ENCODE measurements around the gene GOLGA5.
"Not testable (repeated sequence)": the region's sequence is repeated elsewhere in the genome, so short reads cannot be mapped to it uniquely, and the experiment has no call there.

The GOLGA5 gene, protein sequence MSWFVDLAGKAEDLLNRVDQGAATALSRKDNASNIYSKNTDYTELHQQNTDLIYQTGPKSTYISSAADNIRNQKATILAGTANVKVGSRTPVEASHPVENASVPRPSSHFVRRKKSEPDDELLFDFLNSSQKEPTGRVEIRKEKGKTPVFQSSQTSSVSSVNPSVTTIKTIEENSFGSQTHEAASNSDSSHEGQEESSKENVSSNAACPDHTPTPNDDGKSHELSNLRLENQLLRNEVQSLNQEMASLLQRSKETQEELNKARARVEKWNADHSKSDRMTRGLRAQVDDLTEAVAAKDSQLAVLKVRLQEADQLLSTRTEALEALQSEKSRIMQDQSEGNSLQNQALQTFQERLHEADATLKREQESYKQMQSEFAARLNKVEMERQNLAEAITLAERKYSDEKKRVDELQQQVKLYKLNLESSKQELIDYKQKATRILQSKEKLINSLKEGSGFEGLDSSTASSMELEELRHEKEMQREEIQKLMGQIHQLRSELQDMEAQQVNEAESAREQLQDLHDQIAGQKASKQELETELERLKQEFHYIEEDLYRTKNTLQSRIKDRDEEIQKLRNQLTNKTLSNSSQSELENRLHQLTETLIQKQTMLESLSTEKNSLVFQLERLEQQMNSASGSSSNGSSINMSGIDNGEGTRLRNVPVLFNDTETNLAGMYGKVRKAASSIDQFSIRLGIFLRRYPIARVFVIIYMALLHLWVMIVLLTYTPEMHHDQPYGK

DNA sequence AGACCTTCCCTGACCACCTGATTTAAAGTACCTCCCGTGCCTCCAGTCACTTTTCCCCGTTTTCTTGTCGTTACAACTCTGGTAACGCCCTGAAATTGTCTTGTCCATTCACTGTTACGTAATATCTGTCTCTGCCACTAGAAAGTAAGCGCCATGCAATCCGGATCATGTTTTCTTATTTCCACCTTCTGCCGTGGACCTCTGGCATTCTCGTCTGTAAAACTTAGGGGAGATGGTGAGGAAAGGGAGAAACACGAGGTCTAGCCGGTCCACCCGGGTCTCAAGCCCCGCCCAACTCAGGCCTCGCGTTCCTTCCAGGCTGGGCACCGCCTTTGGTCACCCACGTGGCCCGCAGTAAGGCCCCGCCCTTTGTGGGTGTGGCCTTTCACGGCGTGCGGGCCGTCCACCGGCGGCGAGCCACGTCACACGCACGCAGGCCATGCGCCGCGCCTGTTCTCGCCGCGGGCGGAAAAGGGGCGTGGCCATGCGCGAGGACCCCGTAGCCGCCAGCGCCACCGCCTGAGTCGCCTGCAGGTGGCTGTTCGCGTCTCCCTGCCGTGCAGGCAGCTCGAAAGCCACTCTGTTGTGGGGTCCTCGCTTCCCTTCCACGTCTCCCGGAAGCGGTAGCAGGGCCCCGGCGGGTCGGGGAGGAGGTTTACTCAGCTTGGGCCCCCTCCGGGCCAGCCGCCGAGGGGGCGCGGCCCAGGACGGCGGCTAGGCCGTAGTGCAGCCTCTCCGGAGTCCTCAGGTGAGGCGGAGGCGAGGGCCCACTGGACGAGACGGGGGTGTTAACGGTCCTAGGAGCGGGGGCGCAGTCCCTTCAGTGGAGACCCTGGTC, at the start of gene GOLGA5:
TSS of gene GOLGA5 (plus strand) at position 597 of the 838 bp plus-strand sequence. CDS start 3,133 bp downstream, outside the sequence.
- DNase-seq (ENCODE audit: low read depth): peak; percentile 97
- in situ Hi-C loops (cut with HindIII; ENCODE audit: low sequenced_read_pairs): no loop called here
- TF ChIP-seq, protein P1, sequence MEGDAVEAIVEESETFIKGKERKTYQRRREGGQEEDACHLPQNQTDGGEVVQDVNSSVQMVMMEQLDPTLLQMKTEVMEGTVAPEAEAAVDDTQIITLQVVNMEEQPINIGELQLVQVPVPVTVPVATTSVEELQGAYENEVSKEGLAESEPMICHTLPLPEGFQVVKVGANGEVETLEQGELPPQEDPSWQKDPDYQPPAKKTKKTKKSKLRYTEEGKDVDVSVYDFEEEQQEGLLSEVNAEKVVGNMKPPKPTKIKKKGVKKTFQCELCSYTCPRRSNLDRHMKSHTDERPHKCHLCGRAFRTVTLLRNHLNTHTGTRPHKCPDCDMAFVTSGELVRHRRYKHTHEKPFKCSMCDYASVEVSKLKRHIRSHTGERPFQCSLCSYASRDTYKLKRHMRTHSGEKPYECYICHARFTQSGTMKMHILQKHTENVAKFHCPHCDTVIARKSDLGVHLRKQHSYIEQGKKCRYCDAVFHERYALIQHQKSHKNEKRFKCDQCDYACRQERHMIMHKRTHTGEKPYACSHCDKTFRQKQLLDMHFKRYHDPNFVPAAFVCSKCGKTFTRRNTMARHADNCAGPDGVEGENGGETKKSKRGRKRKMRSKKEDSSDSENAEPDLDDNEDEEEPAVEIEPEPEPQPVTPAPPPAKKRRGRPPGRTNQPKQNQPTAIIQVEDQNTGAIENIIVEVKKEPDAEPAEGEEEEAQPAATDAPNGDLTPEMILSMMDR (IDR thresholded peaks at IDR 0.05; ENCODE audit: low read depth, low read length, missing control alignments): no peak

DNA sequence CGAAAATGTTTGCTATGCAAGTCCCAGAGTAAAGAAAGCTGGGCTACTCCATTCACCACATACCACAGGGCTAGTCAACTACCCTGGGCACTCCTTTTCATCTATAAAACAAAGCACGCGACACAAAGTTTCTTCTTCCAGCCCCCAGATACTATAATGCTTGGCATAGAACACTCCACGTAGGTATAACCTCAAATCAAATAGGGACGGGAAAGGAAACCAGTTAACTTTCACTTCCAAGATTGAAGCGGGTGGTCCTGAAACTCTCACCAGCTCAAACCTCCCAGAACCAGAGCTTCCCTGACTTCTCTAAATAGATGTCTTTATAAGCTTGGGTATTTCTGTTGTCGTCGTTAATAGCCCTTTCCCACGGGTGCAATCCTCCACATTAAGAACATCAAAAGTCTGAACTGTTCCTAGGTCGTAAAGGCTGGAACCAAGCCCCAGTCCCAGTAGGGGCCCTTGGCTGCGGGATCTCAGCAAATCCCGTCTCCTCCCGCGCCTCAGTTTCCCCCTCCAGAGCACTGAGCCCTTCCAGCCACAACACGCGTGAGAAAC, 46.3 kb upstream of the GOLGA5 start:
- H3K4me3 ChIP-seq (ENCODE audit: low read depth, low read length): peak overlapping the region; percentile 77
- in situ Hi-C loops (cut with HindIII; ENCODE audit: low sequenced_read_pairs): no loop called here
- TF ChIP-seq, protein P1 (IDR thresholded peaks at IDR 0.05; ENCODE audit: low read depth, low read length, missing control alignments): no peak
- DNase-seq (ENCODE audit: low read depth): no peak

More for the DNA sequence above, at the start of gene GOLGA5:
- peak within 1 kb of the TSS; percentile 99 for H3K4me3 ChIP-seq (ENCODE audit: low read depth, low read length)

DNA sequence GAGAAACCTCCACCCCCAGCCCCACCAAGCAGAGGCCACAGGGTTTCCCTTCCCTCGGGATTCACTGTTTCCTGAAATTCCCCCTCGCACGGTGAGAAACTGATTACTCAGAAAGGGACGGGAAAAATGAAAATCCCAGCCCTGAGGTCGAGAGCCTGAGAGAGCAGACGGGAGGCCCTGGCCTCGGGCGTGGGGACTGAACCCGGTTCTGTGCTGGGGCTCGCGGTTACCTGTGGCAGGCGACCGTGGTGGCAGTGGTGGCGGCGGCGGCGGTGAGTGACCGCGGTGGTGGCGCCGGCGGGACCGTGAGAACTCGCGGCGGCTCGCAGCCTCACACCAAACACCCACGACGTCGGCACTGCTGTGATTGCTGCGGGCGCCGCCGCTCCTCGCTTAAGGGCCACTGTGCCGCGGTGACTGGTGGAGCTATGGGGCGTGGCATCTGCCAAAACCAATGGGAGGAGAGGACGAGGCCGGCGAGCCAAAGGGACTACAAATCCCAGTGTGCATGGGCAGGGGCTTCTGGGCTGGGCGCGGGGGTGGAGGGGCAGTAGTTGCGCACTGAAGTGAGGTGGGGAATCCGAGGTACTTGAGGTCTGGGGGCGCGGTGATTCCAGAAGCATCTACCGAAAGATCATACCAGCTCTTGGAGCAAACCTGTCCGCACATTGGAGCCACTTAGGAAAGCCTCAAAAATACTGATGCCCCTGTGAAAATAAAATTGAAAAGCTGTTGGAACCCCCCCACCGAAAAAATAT, 45.7 kb upstream of the GOLGA5 start, which contains the start of gene LGMN:
TSS of gene LGMN (minus strand) at position 369 of the 758 bp plus-strand sequence. CDS start 15,841 bp downstream, outside the sequence.
- in situ Hi-C loops (cut with HindIII; ENCODE audit: low sequenced_read_pairs): no loop called here

DNA sequence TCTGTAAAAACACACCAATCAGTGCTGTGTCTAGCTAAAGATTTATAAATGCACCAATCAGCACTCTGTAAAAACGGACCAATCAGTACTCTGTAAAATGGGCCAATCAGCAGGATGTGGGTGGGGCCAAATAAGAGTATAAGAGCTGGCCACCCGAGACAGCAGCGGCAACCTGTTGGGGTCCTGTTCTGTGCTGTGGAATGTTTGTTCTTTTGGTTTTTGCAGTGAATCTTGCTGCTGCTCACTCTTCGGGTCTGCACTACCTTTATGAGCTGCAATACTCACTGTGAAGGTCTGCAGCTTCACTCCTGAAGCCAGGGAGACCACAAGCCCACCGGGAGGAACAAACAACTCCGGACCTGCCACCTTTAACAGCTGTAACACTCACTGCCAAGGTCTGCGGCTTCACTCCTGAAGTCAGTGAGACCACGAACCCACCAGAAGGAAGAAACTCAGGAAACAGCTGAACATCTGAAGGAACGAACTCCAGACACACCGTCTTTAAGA, 43.8 kb upstream of the GOLGA5 start:
- H3K4me3 ChIP-seq (ENCODE audit: low read depth, low read length): not testable (repeated sequence)

More for the DNA sequence above, 45.7 kb upstream of the GOLGA5 start, which contains the start of gene LGMN:
- H3K4me3 ChIP-seq (ENCODE audit: low read depth, low read length): peak within 1 kb of the TSS; percentile 77
- TF ChIP-seq, protein P1 (IDR thresholded peaks at IDR 0.05; ENCODE audit: low read depth, low read length, missing control alignments): no peak
- DNase-seq (ENCODE audit: low read depth): peak; percentile 78

DNA sequence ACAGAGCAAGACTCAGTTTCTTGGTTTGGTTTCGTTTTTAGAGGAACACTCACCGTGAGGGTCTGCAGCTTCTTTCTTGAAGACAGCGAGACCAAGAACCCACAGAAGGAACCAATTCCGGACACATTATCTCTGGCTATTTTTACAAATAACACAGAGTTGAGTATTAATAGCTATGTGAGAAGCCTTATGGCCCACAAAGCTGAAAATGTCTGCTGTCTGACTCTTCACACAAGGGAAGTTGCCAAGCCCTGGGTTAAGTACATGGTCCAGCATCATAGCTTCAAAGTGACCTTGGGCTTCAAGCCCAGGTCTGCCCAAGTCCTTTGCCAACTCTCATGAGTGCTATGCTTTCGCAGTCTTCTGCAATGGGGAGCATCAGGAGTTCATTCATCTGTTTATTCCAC, 43.1 kb upstream of the GOLGA5 start:
- TF ChIP-seq, protein P1 (IDR thresholded peaks at IDR 0.05; ENCODE audit: low read depth, low read length, missing control alignments): no peak
- no peak overlapping the region for H3K4me3 ChIP-seq (ENCODE audit: low read depth, low read length)
- in situ Hi-C loops (cut with HindIII; ENCODE audit: low sequenced_read_pairs): no loop called here
- no peak for DNase-seq (ENCODE audit: low read depth)

More for the DNA sequence above, 43.8 kb upstream of the GOLGA5 start:
- in situ Hi-C loops (cut with HindIII; ENCODE audit: low sequenced_read_pairs); DNase-seq (ENCODE audit: low read depth): not testable (repeated sequence)

DNA sequence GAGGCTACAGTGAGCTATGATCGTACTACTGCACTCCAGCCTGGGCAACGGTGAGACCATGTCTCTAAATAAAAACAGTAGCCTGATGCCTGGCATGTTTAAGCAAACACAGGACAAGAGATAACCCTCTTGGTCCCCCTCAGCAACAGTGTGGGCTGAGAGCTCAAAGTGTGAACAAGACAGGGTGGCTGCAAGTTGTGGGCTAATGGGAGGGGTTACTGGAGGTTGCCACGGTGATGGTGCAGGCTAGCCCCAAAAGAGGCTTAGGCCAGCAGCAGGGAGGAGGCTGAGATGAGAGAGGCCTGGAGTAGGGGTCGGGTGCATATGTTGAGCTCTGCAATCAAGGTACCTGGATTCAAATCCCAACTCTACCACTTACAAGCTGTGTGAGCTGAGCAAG, 42.3 kb upstream of the GOLGA5 start:
- TF ChIP-seq, protein P1 (IDR thresholded peaks at IDR 0.05; ENCODE audit: low read depth, low read length, missing control alignments): no peak
- DNase-seq (ENCODE audit: low read depth): no peak
- in situ Hi-C loops (cut with HindIII; ENCODE audit: low sequenced_read_pairs): no loop called here
- H3K4me3 ChIP-seq (ENCODE audit: low read depth, low read length): no peak overlapping the region

Data from astrocyte of the cerebellum (primary cell).